Measurements from ENCODE around the gene HYDIN.

HYDIN gene

DNA sequence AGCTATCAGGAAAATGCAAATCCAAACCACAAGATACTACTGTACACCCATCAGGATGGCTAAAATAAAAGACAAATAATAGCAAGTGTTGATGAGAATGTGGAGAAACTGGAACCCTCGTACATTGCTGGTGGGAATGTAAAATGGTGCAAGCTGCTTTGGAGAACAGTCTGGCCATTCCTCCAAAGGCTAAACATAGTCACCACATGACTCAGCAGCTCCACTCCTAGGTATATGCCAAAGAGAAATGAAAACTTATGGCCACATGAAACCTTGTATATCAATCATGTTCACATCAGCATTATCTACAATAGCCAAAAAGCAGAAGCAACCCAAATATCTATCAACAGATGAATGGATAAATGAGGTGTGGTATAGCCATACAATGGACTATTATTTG lies 458.0 kb downstream of the HYDIN start:
- TF ChIP-seq, protein P1, sequence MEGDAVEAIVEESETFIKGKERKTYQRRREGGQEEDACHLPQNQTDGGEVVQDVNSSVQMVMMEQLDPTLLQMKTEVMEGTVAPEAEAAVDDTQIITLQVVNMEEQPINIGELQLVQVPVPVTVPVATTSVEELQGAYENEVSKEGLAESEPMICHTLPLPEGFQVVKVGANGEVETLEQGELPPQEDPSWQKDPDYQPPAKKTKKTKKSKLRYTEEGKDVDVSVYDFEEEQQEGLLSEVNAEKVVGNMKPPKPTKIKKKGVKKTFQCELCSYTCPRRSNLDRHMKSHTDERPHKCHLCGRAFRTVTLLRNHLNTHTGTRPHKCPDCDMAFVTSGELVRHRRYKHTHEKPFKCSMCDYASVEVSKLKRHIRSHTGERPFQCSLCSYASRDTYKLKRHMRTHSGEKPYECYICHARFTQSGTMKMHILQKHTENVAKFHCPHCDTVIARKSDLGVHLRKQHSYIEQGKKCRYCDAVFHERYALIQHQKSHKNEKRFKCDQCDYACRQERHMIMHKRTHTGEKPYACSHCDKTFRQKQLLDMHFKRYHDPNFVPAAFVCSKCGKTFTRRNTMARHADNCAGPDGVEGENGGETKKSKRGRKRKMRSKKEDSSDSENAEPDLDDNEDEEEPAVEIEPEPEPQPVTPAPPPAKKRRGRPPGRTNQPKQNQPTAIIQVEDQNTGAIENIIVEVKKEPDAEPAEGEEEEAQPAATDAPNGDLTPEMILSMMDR (IDR thresholded peaks at IDR 0.05), result no peak

GRCh38 chr16:70770626-70771552 lies 459.6 kb downstream of the HYDIN start:
- TF ChIP-seq, protein P1 (IDR thresholded peaks at IDR 0.05), result peak; percentile 97

- TF ChIP-seq, protein P1 (IDR thresholded peaks at IDR 0.05), result no peak
Measured at GRCh38 chr16:70770291-70770625, 460.3 kb downstream of the HYDIN start.

- TF ChIP-seq, protein P1 (IDR thresholded peaks at IDR 0.05), result no peak
Measured at GRCh38 chr16:70769761-70770160, 460.8 kb downstream of the HYDIN start.

DNA sequence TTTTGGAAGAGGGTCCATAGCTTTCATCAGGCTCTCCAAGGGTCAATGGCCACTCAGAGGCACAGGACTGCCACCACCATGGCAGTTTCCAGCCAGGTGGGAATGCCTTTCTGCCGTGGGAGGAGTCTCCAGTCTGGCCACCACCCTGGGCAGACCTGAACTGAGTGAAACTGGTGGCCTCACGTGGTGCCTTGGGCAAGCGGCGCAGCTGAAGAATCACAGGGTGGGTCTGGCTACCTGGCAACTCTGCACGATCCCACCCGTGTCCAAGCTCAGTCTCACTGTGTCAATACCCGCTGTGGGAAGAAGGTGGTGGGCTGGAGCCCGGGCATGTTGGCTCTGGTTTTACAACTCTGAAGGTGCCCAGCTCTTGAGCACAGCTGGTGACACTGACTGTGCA lies 461.4 kb downstream of the HYDIN start:
- TF ChIP-seq, protein P1 (IDR thresholded peaks at IDR 0.05), result no peak

- TF ChIP-seq, protein P1 (IDR thresholded peaks at IDR 0.05), result no peak
Measured at GRCh38 chr16:70768203-70768580, 462.3 kb downstream of the HYDIN start.

DNA sequence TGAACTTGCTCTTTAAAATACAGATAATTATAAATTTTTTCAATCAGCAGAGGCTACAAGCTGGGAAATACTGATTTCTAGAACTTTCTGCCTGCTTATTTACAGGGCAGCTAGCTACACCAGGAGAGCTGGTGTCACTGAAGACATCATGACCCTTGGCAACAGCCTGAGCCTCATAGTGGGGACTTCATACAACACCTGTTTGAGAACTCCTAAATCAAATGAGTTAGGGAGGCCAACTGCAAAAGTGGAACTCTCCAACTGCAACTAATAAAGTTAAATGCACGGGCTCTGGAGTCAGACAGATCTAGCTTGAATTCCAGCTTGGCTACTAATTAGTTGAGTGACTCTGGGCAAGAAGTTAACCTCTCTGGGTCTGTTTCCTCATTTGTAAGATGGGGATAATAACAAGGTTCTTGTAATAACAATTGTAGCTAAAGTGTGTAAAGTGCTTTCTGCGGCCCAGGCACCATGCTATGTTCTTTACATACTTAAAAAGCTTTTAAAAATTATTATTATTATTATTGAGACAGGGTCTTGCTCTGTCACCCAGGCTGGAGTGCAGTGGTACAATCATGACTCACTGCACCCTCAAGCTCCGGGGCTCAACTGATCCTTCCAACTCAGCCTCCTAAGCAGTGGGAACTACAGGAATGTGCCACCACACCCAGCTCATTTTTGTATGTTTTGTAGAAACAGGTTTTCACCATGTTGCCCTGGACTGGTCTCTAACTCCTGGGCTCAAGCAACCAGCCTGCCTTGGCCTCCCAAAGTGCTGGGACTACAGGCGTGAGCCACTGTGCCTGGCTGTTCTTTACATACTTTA lies 462.9 kb downstream of the HYDIN start:
- TF ChIP-seq, protein P1 (IDR thresholded peaks at IDR 0.05), result no peak
